AG04450 (cell line): ENCODE data around the gene SPAG16. TPM values are rescaled to one million over a fixed set of nuclear protein-coding genes. Genes with fewer than 3 reads are reported as not detected.

Experiments
- CTCF ChIA-PET: fragments of 300-600, 350-600 bp; formaldehyde crosslinking; extraction: SDS; loops from one replicate; lab custom pipeline; 2022; ENCODE audit warnings: antibody characterized with exemption, inconsistent platforms; lab: Charles Lee
- POLR2A ChIA-PET: fragments of 350-600 bp; formaldehyde crosslinking; extraction: SDS; loops from one replicate; lab custom pipeline; 2021; ENCODE audit warnings: antibody characterized with exemption, inconsistent platforms; lab: Yijun Ruan, JAX
- DNase-seq: peaks from one replicate; pipeline ENCODE4 v3.0.0-alpha.2; 2011; ENCODE audit warnings: low read depth, low spot score
- H3K27ac ChIP-seq: one replicate; pipeline ENCODE4 v1.5.1; 2012; ENCODE audit warnings: low read depth, low read length, control low read depth
- H3K27me3 ChIP-seq: one replicate; pipeline ENCODE4 v1.6.0; 2012; ENCODE audit warnings: low read length; ENCODE audit not compliant: control insufficient read depth, insufficient read depth
- H3K4me3 ChIP-seq: 2 replicates; pipeline ENCODE4 v1.5.1; 2011; ENCODE audit warnings: mild to moderate bottlenecking, low read depth, low read length, control low read depth
- H3K9me3 ChIP-seq: 2 replicates; pipeline ENCODE4 v1.5.1; 2012; ENCODE audit warnings: low read length; ENCODE audit not compliant: control insufficient read depth, insufficient read depth
- CTCF ChIP-seq: IDR thresholded peaks from 2 replicates; pipeline ENCODE4 v1.5.1; 2011; ENCODE audit warnings: low read depth, low read length, control low read depth, inconsistent platforms
- polyA plus RNA-seq: library from polyadenylated mRNA; depleted of rRNA; stranded (reverse); fragments of >200 nt; gene quantifications from 2 replicates; pipeline ENCODE4 v1.2.3, GENCODE V29; 2011

Gene SPAG16
- polyA plus RNA-seq, 1 experiment, result 28.1 TPM

DNA sequence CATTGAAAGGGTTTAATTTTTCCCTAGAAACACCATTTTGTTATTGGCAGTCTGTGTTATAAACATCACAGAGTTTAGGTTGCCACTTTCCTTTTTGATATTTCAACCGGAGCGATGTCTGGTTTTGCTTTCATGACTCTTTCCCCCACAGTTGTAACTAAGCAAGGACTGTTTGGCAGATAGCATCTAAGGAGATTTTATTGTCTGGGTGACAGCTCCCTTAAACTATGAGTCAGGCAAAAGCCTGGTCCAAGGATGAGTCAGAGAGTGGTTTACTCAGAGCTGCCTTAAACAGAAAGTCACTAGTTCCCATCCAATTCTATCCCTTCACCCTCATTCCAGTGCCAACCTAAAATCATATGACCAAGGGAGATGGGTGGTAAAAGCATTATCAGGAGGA, 785.0 kb downstream of the SPAG16 start:
- CTCF ChIA-PET, result no interaction called here
- POLR2A ChIA-PET, result interaction anchor here (0.6 kb wide), 1 partner anchor 11 kb away, joined by 3 read pairs; no protein-coding TSS in a partner anchor

GRCh38 chr2:214075456-214075855, 791.2 kb downstream of the SPAG16 start:
- Histone ChIP-seq H3K4me3 (no peak overlapping the region), H3K27ac (no peak overlapping the region), H3K9me3 (no peaks in the 10 kb centered on the region), H3K27me3 (no peaks in the 10 kb centered on the region)
- POLR2A ChIA-PET, result no interaction called here
- no peak for TF ChIP-seq CTCF
- CTCF ChIA-PET, result no interaction called here
- no peak for DNase-seq

More for the DNA sequence above, 785.0 kb downstream of the SPAG16 start:
- Histone ChIP-seq H3K27me3 (no peaks in the 10 kb centered on the region), H3K9me3 (no peaks in the 10 kb centered on the region), H3K27ac (no peak overlapping the region), H3K4me3 (peak overlapping the region; percentile 30)
- TF ChIP-seq CTCF, result no peak
- DNase-seq, result peak; percentile 47

- Histone ChIP-seq H3K9me3 (no peaks in the 10 kb centered on the region), H3K4me3 (no peak overlapping the region), H3K27ac (no peak overlapping the region), H3K27me3 (no peaks in the 10 kb centered on the region)
- POLR2A ChIA-PET, result no interaction called here
- DNase-seq, result no peak
- CTCF ChIA-PET, result no interaction called here
- no peak for TF ChIP-seq CTCF
Observed at GRCh38 chr2:214076527-214076926, 792.3 kb downstream of the SPAG16 start.

GRCh38 chr2:214077727-214078126, 793.5 kb downstream of the SPAG16 start:
- DNase-seq, result no peak
- H3K4me3 ChIP-seq, result no peak overlapping the region
- H3K27me3 ChIP-seq, result no peaks in the 10 kb centered on the region
- TF ChIP-seq CTCF, result no peak
- CTCF ChIA-PET, result no interaction called here
- POLR2A ChIA-PET, result no interaction called here
- no peak overlapping the region for H3K27ac ChIP-seq
- no peaks in the 10 kb centered on the region for H3K9me3 ChIP-seq

GRCh38 chr2:214079032-214079431, 794.8 kb downstream of the SPAG16 start:
- CTCF ChIA-PET, result no interaction called here

More at GRCh38 chr2:214079032-214079431, 794.8 kb downstream of the SPAG16 start:
- H3K4me3 ChIP-seq, result no peak overlapping the region
- no peaks in the 10 kb centered on the region for H3K9me3 ChIP-seq
- POLR2A ChIA-PET, result no interaction called here
- DNase-seq, result no peak
- no peak overlapping the region for H3K27ac ChIP-seq
- no peak for TF ChIP-seq CTCF
- H3K27me3 ChIP-seq, result no peaks in the 10 kb centered on the region
